ENCODE results near the gene ALKAL2.

DNA sequence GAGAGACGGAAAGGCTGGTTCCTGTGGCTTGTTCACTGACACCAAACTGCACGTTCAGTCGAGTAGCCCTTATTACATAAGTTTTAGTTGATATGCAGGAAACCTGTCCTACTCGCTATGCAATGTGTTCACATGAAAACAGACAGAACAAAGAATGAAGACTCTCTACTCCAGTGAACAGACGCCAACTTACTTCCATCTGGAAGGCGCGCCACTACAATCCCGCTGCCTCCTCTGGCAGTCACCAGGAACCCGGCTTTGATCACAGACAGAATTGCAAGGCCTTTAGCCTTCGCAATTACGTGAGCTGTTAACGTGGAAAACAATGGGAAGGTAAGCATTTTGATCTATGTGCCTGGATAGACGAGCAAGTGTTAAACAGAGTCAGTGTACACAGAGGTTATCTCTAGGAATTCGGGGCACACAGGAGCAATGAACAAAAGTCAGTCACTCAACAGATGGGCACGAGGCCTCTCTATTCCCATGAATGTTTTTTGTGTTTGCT, 38.3 kb downstream of the ALKAL2 start:
- TF ChIP-seq CTCF (IDR thresholded peaks at IDR 0.05) (no peak), POLR2A (IDR thresholded peaks at IDR 0.05) (no peak), EP300 (IDR thresholded peaks at IDR 0.05; ENCODE audit: low read depth) (no peak)

Measured in transverse colon (tissue), 3 donors.